ENCODE measurements around the gene HIPK1.

GRCh38 chr1:113993766-113994165 lies 64.6 kb downstream of the HIPK1 start:
- TF ChIP-seq, protein P1, sequence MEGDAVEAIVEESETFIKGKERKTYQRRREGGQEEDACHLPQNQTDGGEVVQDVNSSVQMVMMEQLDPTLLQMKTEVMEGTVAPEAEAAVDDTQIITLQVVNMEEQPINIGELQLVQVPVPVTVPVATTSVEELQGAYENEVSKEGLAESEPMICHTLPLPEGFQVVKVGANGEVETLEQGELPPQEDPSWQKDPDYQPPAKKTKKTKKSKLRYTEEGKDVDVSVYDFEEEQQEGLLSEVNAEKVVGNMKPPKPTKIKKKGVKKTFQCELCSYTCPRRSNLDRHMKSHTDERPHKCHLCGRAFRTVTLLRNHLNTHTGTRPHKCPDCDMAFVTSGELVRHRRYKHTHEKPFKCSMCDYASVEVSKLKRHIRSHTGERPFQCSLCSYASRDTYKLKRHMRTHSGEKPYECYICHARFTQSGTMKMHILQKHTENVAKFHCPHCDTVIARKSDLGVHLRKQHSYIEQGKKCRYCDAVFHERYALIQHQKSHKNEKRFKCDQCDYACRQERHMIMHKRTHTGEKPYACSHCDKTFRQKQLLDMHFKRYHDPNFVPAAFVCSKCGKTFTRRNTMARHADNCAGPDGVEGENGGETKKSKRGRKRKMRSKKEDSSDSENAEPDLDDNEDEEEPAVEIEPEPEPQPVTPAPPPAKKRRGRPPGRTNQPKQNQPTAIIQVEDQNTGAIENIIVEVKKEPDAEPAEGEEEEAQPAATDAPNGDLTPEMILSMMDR (IDR thresholded peaks at IDR 0.05; ENCODE audit: poor library complexity), result no peak
- no peak for TF ChIP-seq EZH2phosphoT487 (IDR thresholded peaks at IDR 0.05; ENCODE audit: low read depth, severe bottlenecking, unreplicated experiment)

Measured in hepatocyte (in vitro differentiated cells).